OCI-LY1 (cell line): ENCODE results near the gene OBSL1.

Experiments used
- H2AFZ ChIP-seq: fragments of 200-600 bp; sonication (generic), shearing (Covaris generic); 2 replicates; pipeline ENCODE4 v1.6.0; 2014; ENCODE audit warnings: antibody characterized with exemption, mild to moderate bottlenecking, low read length
- H3F3A ChIP-seq: fragments of 200-600 bp; sonication (generic), shearing (Covaris generic); 2 replicates; pipeline ENCODE4 v1.6.0; 2014; ENCODE audit warnings: mild to moderate bottlenecking, antibody characterized with exemption, low read length, moderate library complexity; ENCODE audit not compliant: insufficient read depth
- H3K27ac ChIP-seq: fragments of 200-600 bp; sonication (generic); 2 replicates; pipeline ENCODE4 v1.5.1; 2014; ENCODE audit warnings: low read length, mixed run types, mild to moderate bottlenecking, low read depth; ENCODE audit not compliant: poor library complexity, severe bottlenecking
- H3K27me3 ChIP-seq: fragments of 200-600 bp; sonication (generic); 2 replicates; pipeline ENCODE4 v1.6.0; 2014; ENCODE audit warnings: antibody characterized with exemption, mild to moderate bottlenecking, low read length, moderate library complexity; ENCODE audit not compliant: insufficient read depth
- H3K36me3 ChIP-seq: fragments of 200-600 bp; sonication (generic); 2 replicates; pipeline ENCODE4 v1.6.1; 2014; ENCODE audit warnings: mild to moderate bottlenecking, antibody characterized with exemption, low read length, moderate library complexity, mixed read lengths; ENCODE audit not compliant: insufficient read depth
- H3K4me1 ChIP-seq: fragments of 200-600 bp; sonication (generic); 2 replicates; pipeline ENCODE4 v1.5.1; 2014; ENCODE audit warnings: mild to moderate bottlenecking, low read length, moderate library complexity; ENCODE audit not compliant: insufficient read depth, severe bottlenecking
- H3K4me2 ChIP-seq: fragments of 200-600 bp; sonication (generic), shearing (Covaris generic); 2 replicates; pipeline ENCODE4 v1.6.1; 2014; ENCODE audit warnings: low read length
- H3K4me3 ChIP-seq: fragments of 200-600 bp; sonication (generic); 2 replicates; pipeline ENCODE4 v1.5.1; 2014; ENCODE audit warnings: low read length, low read depth, mild to moderate bottlenecking, mixed read lengths; ENCODE audit not compliant: poor library complexity, severe bottlenecking
- H3K79me2 ChIP-seq: fragments of 200-600 bp; shearing (Covaris generic); 2 replicates; pipeline ENCODE4 v1.6.1; 2016; ENCODE audit warnings: mixed run types, low read length, mixed read lengths; ENCODE audit not compliant: insufficient read depth
- H3K9ac ChIP-seq: fragments of 200-600 bp; sonication (generic), shearing (Covaris generic); 2 replicates; pipeline ENCODE4 v1.6.1; 2014; ENCODE audit warnings: mild to moderate bottlenecking, low read length, mixed read lengths
- H3K9me2 ChIP-seq: fragments of 200-600 bp; sonication (generic), shearing (Covaris generic); 2 replicates; pipeline ENCODE4 v1.6.1; 2014; ENCODE audit warnings: low read depth, mild to moderate bottlenecking, low read length, mixed read lengths
- H3K9me3 ChIP-seq: fragments of 200-600 bp; shearing (Covaris generic); 2 replicates; pipeline ENCODE4 v1.6.1; 2014; ENCODE audit warnings: low read length, mixed read lengths
- H4K20me1 ChIP-seq: fragments of 200-600 bp; sonication (generic), shearing (Covaris generic); 2 replicates; pipeline ENCODE4 v1.6.0; 2016; ENCODE audit warnings: mild to moderate bottlenecking, low read length; ENCODE audit not compliant: insufficient read depth
- CTCF ChIP-seq: fragments of 200-600 bp; sonication (generic), shearing (Covaris generic); IDR thresholded peaks from 2 replicates; pipeline ENCODE4 v1.5.1; 2017; ENCODE audit warnings: mild to moderate bottlenecking, antibody characterized with exemption, low read length, moderate library complexity, mixed read lengths
- EZH2 ChIP-seq: fragments of 200-600 bp; sonication (generic), shearing (Covaris generic); IDR thresholded peaks from 2 replicates; pipeline ENCODE4 v1.8.0; 2017; ENCODE audit warnings: borderline replicate concordance, mixed run types, mild to moderate bottlenecking, antibody characterized with exemption, low read length, moderate library complexity, mixed read lengths

Gene OBSL1

GRCh38 chr2:219542931-219543595, 28.3 kb downstream of the OBSL1 start:
- H3F3A ChIP-seq, result no peaks in the 10 kb centered on the region
- H3K4me3 ChIP-seq, result peak overlapping the region; percentile 66
- H3K9me3 ChIP-seq, result no peaks in the 10 kb centered on the region
- TF ChIP-seq EZH2 (no peak), CTCF (no peak)
- H3K27ac ChIP-seq, result peak overlapping the region; percentile 44
- H3K36me3 ChIP-seq, result peaks cover 11% of the 10 kb centered on the region; the same call in 1 of the 2 replicates
- peak overlapping the region; percentile 61 for H3K4me2 ChIP-seq
- H4K20me1 ChIP-seq, result no peaks in the 10 kb centered on the region
- H3K79me2 ChIP-seq, result no peaks in the 10 kb centered on the region
- peak overlapping the region; percentile 56 for H3K9ac ChIP-seq
- no peak overlapping the region for H2AFZ ChIP-seq
- peaks cover 13% of the 10 kb centered on the region for H3K4me1 ChIP-seq
- H3K27me3 ChIP-seq, result no peaks in the 10 kb centered on the region
- no peaks in the 10 kb centered on the region for H3K9me2 ChIP-seq

GRCh38 chr2:219541611-219542180, 29.6 kb downstream of the OBSL1 start:
- H2AFZ ChIP-seq, result no peak overlapping the region
- H4K20me1 ChIP-seq, result no peaks in the 10 kb centered on the region
- TF ChIP-seq EZH2 (no peak), CTCF (peak; percentile 100)
- H3F3A ChIP-seq, result no peaks in the 10 kb centered on the region
- H3K4me1 ChIP-seq, result peaks cover 13% of the 10 kb centered on the region
- no peaks in the 10 kb centered on the region for H3K9me2 ChIP-seq
- no peaks in the 10 kb centered on the region for H3K9me3 ChIP-seq
- H3K79me2 ChIP-seq, result no peaks in the 10 kb centered on the region
- no peak overlapping the region for H3K27ac ChIP-seq
- H3K9ac ChIP-seq, result peak overlapping the region; percentile 56; the same call in 1 of the 2 replicates
- peak overlapping the region; percentile 66 for H3K4me3 ChIP-seq
- peak overlapping the region; percentile 61 for H3K4me2 ChIP-seq
- peaks cover 11% of the 10 kb centered on the region; the same call in 1 of the 2 replicates for H3K36me3 ChIP-seq
- H3K27me3 ChIP-seq, result no peaks in the 10 kb centered on the region; the same call in 1 of the 2 replicates

- Histone ChIP-seq H3K4me2 (peak overlapping the region; percentile 61), H3F3A (no peaks in the 10 kb centered on the region), H3K9me3 (no peaks in the 10 kb centered on the region), H3K36me3 (peaks cover 11% of the 10 kb centered on the region; the same call in 1 of the 2 replicates), H3K4me3 (no peak overlapping the region), H3K27ac (no peak overlapping the region), H3K79me2 (no peaks in the 10 kb centered on the region), H3K9me2 (no peaks in the 10 kb centered on the region), H3K27me3 (no peaks in the 10 kb centered on the region; the same call in 1 of the 2 replicates), H2AFZ (no peak overlapping the region), H3K9ac (no peak overlapping the region), H3K4me1 (peaks cover 13% of the 10 kb centered on the region), H4K20me1 (no peaks in the 10 kb centered on the region)
- TF ChIP-seq EZH2, result no peak
- TF ChIP-seq CTCF, result no peak
Observed at GRCh38 chr2:219540784-219541504, 30.4 kb downstream of the OBSL1 start.
